ENCODE data around the gene MPND.

GRCh38 chr19:4371247-4372164 is 28.1 kb downstream of the MPND start:
- TF ChIP-seq CTCF (IDR thresholded peaks at IDR 0.05) = no peak
- TF ChIP-seq POLR2A (IDR thresholded peaks at IDR 0.05) = no peak

Data from thyroid gland (tissue), 4 donors.